Small intestine (tissue), 7 donors: ENCODE results near the gene CHTF8. TPM values are rescaled to one million over a fixed set of nuclear protein-coding genes. Genes with fewer than 3 reads are reported as not detected.
"Not testable (repeated sequence)": the region's sequence is repeated elsewhere in the genome, so short reads cannot be mapped to it uniquely, and the experiment has no call there.

Source experiments
- DNase-seq, 2 donors: peaks; one replicate each; pipeline versions ENCODE4 v3.0.0 to v3.0.0-alpha.2; 2013
- FAIRE-seq: peaks from 2 replicates; lab custom pipeline; 2012; peaks lifted over from hg19 to GRCh38; lab: Jason Lieb, UNC
- H3K27ac ChIP-seq, 3 donors: one replicate each; pipeline ENCODE4 v1.5.1; 2013; ENCODE audit warnings: low read length in 2 of 3, mild to moderate bottlenecking in 2 of 3, control low read depth in 1 of 3, inconsistent platforms in 1 of 3, low read depth in 1 of 3, moderate library complexity in 1 of 3
- H3K27me3 ChIP-seq, 3 donors: one replicate each; pipeline ENCODE4 v1.6.1; 2013; ENCODE audit warnings: low read length in 3 of 3, inconsistent platforms in 1 of 3; ENCODE audit not compliant: control insufficient read depth in 3 of 3, insufficient read depth in 3 of 3
- H3K36me3 ChIP-seq, 3 donors: one replicate each; pipeline ENCODE4 v1.6.1; 2013; ENCODE audit warnings: low read length in 3 of 3, inconsistent platforms in 1 of 3, low read depth in 1 of 3, mild to moderate bottlenecking in 1 of 3, moderate library complexity in 1 of 3; ENCODE audit not compliant: control insufficient read depth in 3 of 3, insufficient read depth in 2 of 3
- H3K4me1 ChIP-seq, 3 donors: one replicate each; pipeline ENCODE4 v1.6.1; 2013; ENCODE audit warnings: low read length in 2 of 3, inconsistent platforms in 1 of 3, low read depth in 1 of 3, mild to moderate bottlenecking in 1 of 3, moderate library complexity in 1 of 3; ENCODE audit not compliant: control insufficient read depth in 3 of 3, insufficient read depth in 2 of 3
- H3K4me3 ChIP-seq, 3 donors: one replicate each; pipeline ENCODE4 v1.5.1; 2013; ENCODE audit warnings: low read length in 3 of 3, control low read depth in 1 of 3, inconsistent platforms in 1 of 3, low read depth in 1 of 3, mild to moderate bottlenecking in 1 of 3, moderate library complexity in 1 of 3
- H3K9me3 ChIP-seq, 2 donors: one replicate each; pipeline ENCODE4 v1.6.1; 2013; ENCODE audit warnings: low read depth in 1 of 2, low read length in 1 of 2; ENCODE audit not compliant: control insufficient read depth in 2 of 2, insufficient read depth in 1 of 2
- WGBS, 3 donors: extraction: QIAGEN DNeasy Blood & Tissue Kit; methylation state at CpG; one replicate each; pipeline ENCODE4 v1.1.7; 2013; 5-methylcytosine and 5-hydroxymethylcytosine counted together
- polyA plus RNA-seq, 4 donors: library from polyadenylated mRNA; stranded (reverse) in 3 of 4; unstranded in 1 of 4; fragments of 200-250 nt in 3 of 4; fragments of 120-200 nt in 1 of 4; gene quantifications; one replicate each; pipeline versions ENCODE4 v1.2.1 to v1.2.3, GENCODE V29; 2013
- donor health status: healthy with polysubstance abuse.
- donor health status: control.
- donor health status: control.
- donor health status: Bipolar disorder and iron deficiency.
- donor health status: healthy.

CHTF8 gene
- polyA plus RNA-seq, 4 donors = 62.4 to 109 (median 74.6) TPM

GRCh38 chr16:69124406-69124805 lies 8.0 kb downstream of the CHTF8 start:
- not testable (repeated sequence) for H3K9me3 ChIP-seq, H3K4me1 ChIP-seq, DNase-seq, H3K27ac ChIP-seq, H3K27me3 ChIP-seq, FAIRE-seq, H3K4me3 ChIP-seq
- peaks cover 3 to 35% (median 4%) of the 10 kb centered on the region in 3 donors for H3K36me3 ChIP-seq
- WGBS, 3 donors = 85 to 88% (median 87%) methylated on average over 8 of the region's 8 CpGs

DNA sequence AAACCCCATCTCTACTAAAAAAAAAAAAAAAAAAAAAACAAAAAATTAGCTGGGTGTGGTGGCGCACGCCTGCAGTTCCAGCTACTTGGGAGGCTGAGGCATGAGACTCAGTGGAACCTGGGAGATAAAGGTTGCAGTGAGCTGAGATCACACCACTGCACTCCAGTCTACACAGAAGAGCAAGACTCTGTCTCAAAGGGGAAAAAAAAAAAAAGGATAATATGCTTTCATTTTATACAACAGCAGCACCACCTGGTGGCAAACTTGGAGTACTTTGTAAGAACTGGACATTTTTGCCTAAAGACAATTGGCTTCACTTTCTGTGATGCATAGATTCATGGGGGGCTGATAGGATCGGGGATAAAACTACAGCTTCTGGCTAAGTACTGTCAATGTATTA lies 8.5 kb downstream of the CHTF8 start:
- Histone ChIP-seq H3K36me3 (peaks cover 3 to 40% (median 4%) of the 10 kb centered on the region in 3 donors), H3K9me3 (no peaks in the 10 kb centered on the region), H3K27ac (no peak overlapping the region), H3K27me3 (no peaks in the 10 kb centered on the region), H3K4me1 (peaks cover 0 to 2% (median 0%) of the 10 kb centered on the region in 3 donors), H3K4me3 (no peak overlapping the region)
- DNase-seq (peak; percentile 74 to 80), FAIRE-seq (no peak)
- 69 to 78% (median 76%) methylated on average over 3 of the region's 3 CpGs for WGBS, 3 donors

DNA sequence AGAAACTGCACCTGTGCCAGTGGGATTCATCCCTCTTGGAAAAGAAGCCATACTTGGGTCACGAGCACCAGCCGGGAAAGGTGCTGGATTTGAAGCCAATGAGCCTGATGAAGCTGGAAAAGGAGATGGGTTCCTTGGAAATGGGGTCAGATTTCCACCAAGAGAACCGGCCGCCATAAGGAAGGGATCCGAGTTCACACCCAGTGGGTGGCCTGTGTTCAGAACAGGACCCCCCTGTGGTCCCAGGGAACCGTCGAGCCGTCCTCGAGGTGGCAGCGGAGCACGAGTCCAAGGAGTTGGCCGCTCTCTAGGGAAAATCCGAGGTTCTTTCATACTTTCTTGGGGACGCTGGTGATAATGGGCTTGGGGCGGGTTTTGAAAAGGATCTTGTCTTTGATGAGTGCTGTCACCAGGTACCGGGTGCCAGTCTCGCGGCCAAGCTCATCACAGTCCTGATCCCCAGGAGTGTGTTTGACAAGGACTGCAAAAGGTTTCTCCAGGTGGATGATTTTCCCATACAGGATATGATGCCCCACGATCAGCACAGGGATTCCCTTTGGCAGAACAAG lies 12.2 kb downstream of the CHTF8 start:
- Histone ChIP-seq H3K27me3 (no peaks in the 10 kb centered on the region), H3K27ac (no peak overlapping the region), H3K4me1 (peaks cover 0 to 2% (median 0%) of the 10 kb centered on the region in 3 donors), H3K4me3 (no peak overlapping the region), H3K36me3 (peaks cover 3 to 63% (median 4%) of the 10 kb centered on the region in 3 donors), H3K9me3 (no peaks in the 10 kb centered on the region)
- DNase-seq (no peak), FAIRE-seq (no peak)
- WGBS, 3 donors = 96 to 97% (median 96%) methylated on average over 19 of the region's 19 CpGs

DNA sequence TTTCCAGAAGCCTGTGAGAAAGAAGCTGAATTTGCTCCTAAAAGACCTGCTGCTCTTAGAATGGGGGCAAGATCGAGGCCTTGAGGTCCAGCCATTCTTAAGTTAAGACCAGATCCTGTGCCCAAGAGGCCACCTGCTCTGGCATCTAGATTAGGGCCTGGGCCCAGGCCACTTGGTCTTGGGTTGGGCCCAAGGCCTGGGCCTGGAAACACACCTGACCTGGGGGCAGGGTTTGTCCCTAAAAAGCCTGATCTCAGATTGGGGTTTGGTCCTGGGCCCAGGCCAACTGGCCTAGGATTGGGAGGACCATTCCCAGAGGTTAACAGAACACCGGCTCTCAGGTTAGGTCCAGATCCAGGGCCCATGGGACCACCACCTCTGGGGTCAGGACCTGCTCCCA lies 12.9 kb downstream of the CHTF8 start:
- H3K27me3 ChIP-seq = no peaks in the 10 kb centered on the region
- H3K4me1 ChIP-seq = peaks cover 0 to 2% (median 0%) of the 10 kb centered on the region in 3 donors
- H3K9me3 ChIP-seq = no peaks in the 10 kb centered on the region
- no peak for DNase-seq
- no peak overlapping the region for H3K27ac ChIP-seq
- FAIRE-seq = no peak
- WGBS, 3 donors = 95 to 100% (median 97%) methylated on average over 2 of the region's 2 CpGs
- H3K36me3 ChIP-seq = peaks cover 3 to 68% (median 4%) of the 10 kb centered on the region in 3 donors
- H3K4me3 ChIP-seq = no peak overlapping the region

DNA sequence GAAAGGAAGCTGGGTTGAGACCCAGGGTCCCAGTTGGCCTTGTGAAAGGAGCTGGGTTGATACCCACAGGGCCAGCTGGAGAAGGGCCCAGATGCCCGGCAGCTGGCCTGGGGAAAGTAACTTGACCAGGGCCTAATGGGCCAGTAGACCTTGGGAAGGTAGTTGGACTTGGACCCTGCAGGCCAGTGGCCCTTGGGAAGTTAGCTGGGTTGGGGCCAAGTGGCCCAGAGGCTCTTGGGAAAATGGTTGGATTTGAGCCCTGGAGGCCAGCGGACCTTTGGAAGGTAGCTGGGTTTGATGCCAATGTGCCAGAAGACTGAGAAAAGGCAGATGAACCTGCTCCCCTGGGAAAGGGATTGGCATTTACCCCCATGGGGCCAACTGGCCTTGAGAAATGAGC lies 13.4 kb downstream of the CHTF8 start:
- DNase-seq (peak in 1 of 2 donors; percentile 66), FAIRE-seq (no peak)
- 60 to 89% (median 70%) methylated on average over 2 of the region's 2 CpGs for WGBS, 3 donors
- Histone ChIP-seq H3K27ac (no peak overlapping the region), H3K4me3 (no peak overlapping the region), H3K4me1 (peaks cover 0 to 2% (median 0%) of the 10 kb centered on the region in 3 donors), H3K9me3 (no peaks in the 10 kb centered on the region), H3K36me3 (peaks cover 3 to 71% (median 4%) of the 10 kb centered on the region in 3 donors), H3K27me3 (no peaks in the 10 kb centered on the region)

GRCh38 chr16:69118468-69118867 lies 13.9 kb downstream of the CHTF8 start:
- DNase-seq = no peak
- WGBS, 3 donors = 88 to 96% (median 91%) methylated on average over 2 of the region's 2 CpGs
- Histone ChIP-seq H3K9me3 (no peaks in the 10 kb centered on the region), H3K4me1 (peaks cover 0 to 2% (median 0%) of the 10 kb centered on the region in 3 donors), H3K36me3 (peaks cover 3 to 75% (median 4%) of the 10 kb centered on the region in 3 donors), H3K4me3 (no peak overlapping the region), H3K27ac (no peak overlapping the region), H3K27me3 (no peaks in the 10 kb centered on the region)
- no peak for FAIRE-seq

GRCh38 chr16:69116906-69117305 lies 15.5 kb downstream of the CHTF8 start:
- Histone ChIP-seq H3K27me3 (no peaks in the 10 kb centered on the region), H3K36me3 (peaks cover 3 to 83% (median 4%) of the 10 kb centered on the region in 3 donors), H3K9me3 (no peaks in the 10 kb centered on the region), H3K27ac (no peak overlapping the region), H3K4me3 (no peak overlapping the region), H3K4me1 (peaks cover 0 to 2% (median 0%) of the 10 kb centered on the region in 3 donors)
- FAIRE-seq (no peak), DNase-seq (no peak)
- 63 to 70% (median 65%) methylated on average over 6 of the region's 6 CpGs for WGBS, 3 donors

- H3K9me3 ChIP-seq = no peaks in the 10 kb centered on the region
- peaks cover 0 to 2% (median 0%) of the 10 kb centered on the region in 3 donors for H3K4me1 ChIP-seq
- DNase-seq (no peak), FAIRE-seq (no peak)
- WGBS, 3 donors = 83 to 88% (median 84%) methylated on average over 7 of the region's 7 CpGs
- peaks cover 3 to 88% (median 4%) of the 10 kb centered on the region in 3 donors for H3K36me3 ChIP-seq
- no peaks in the 10 kb centered on the region for H3K27me3 ChIP-seq
- no peak overlapping the region for H3K4me3 ChIP-seq
- no peak overlapping the region for H3K27ac ChIP-seq
Observed at GRCh38 chr16:69116256-69116875, 16.0 kb downstream of the CHTF8 start.
